ENCODE results near the gene POMP.

POMP gene

DNA sequence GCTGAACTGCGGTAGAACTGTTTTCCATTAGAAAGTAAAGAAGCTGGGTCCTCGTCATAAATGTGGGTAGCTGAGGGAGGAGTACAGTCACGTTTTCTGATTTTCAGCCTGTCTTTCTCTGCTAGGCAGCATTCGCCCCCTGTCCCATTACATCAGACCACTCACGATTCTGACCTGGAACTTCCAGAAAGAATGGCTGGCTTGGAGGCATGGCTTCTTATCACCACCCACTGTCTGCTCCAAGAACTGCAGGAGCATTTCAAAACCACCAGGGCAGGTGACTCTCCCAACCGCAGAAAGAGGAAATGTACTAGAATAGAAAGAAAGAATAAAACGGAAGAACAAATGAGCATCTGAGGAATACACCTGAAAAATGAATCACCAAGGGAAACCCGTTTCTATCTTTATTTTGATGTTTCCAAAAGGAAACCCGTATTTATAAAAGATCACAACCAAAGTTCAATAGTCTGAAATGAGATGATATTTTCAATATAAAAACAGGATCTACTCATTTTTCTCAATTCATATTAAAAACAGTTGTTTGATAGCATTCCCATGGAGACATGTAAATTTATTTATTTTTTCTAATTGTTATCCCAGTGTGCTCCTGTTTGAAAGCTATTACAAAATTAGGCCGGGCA is 22.1 kb upstream of the POMP start:
- no peak for TF ChIP-seq EZH2 (IDR thresholded peaks at IDR 0.05; ENCODE audit: borderline replicate concordance, low read depth, low read length, severe bottlenecking)
- TF ChIP-seq, protein P1, sequence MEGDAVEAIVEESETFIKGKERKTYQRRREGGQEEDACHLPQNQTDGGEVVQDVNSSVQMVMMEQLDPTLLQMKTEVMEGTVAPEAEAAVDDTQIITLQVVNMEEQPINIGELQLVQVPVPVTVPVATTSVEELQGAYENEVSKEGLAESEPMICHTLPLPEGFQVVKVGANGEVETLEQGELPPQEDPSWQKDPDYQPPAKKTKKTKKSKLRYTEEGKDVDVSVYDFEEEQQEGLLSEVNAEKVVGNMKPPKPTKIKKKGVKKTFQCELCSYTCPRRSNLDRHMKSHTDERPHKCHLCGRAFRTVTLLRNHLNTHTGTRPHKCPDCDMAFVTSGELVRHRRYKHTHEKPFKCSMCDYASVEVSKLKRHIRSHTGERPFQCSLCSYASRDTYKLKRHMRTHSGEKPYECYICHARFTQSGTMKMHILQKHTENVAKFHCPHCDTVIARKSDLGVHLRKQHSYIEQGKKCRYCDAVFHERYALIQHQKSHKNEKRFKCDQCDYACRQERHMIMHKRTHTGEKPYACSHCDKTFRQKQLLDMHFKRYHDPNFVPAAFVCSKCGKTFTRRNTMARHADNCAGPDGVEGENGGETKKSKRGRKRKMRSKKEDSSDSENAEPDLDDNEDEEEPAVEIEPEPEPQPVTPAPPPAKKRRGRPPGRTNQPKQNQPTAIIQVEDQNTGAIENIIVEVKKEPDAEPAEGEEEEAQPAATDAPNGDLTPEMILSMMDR (IDR thresholded peaks at IDR 0.05; ENCODE audit: borderline replicate concordance, extremely low read depth, low read length, poor library complexity, severe bottlenecking), result peak; percentile 96
- H3K4me1 ChIP-seq (ENCODE audit: insufficient read depth, low read length), result peaks cover 22% of the 10 kb centered on the region
- no peak overlapping the region for H3K9ac ChIP-seq (ENCODE audit: low read depth, low read length)
- peak overlapping the region; percentile 55 for H3K4me2 ChIP-seq (ENCODE audit: insufficient read depth, low read length)
- no peak overlapping the region for H3K27ac ChIP-seq (ENCODE audit: low read length)
- no peaks in the 10 kb centered on the region for H4K20me1 ChIP-seq (ENCODE audit: insufficient read depth, low read length)
- H3K27me3 ChIP-seq (ENCODE audit: insufficient read depth, low read length, poor library complexity), result no peaks in the 10 kb centered on the region
- H3K79me2 ChIP-seq (ENCODE audit: insufficient read depth, low read length), result no peaks in the 10 kb centered on the region
- no peak overlapping the region for H2AFZ ChIP-seq (ENCODE audit: low read depth, low read length)
- H3K36me3 ChIP-seq (ENCODE audit: insufficient read depth, low read length), result no peaks in the 10 kb centered on the region
- ATAC-seq (ENCODE audit: insufficient read depth, low read depth), result peak; percentile 97
- H3K9me3 ChIP-seq (ENCODE audit: insufficient read depth, low read length, severe bottlenecking), result no peaks in the 10 kb centered on the region
- DNase-seq, result peak; percentile 80
- no peak overlapping the region for H3K4me3 ChIP-seq (ENCODE audit: low read depth in 1 of 2, low read length in 2 of 2)

DNA sequence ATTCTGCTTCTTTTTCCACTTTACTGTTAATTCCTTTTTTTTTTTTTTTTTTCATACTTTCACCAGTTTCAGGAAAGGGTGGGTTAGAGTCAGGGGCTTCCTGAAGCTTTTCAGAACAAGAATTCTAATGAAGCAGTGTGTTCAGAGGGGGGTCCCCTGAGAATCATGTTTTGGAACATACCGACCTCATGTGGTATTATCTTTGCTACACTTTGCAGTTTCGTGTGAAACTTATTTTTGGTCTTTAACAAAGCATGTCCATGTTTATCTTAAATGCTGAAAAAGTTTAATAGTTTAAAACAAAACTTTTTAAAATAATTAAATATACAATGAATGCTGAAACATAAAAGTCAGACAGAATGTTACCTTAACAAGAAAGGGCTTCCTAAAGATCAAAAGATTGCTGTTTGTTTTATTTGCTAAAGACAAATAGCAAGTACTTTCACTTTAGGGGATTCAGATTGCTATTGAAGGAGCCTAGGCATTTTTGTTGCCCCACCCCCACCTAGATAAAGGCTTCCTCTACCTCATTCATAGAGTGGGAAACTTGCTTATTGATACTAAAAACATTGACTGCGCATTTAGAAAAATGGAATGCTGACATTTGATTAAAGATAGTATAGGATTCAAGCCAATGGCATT is 21.1 kb upstream of the POMP start:
- Histone ChIP-seq H3K36me3 (ENCODE audit: insufficient read depth, low read length) (no peaks in the 10 kb centered on the region), H3K27ac (ENCODE audit: low read length) (no peak overlapping the region; the same call in 1 of the 2 replicates), H3K4me3 (ENCODE audit: low read depth in 1 of 2, low read length in 2 of 2) (peak overlapping the region in 1 of 2 experiments; percentile 3; a peak in 1 of 4 replicates), H3K79me2 (ENCODE audit: insufficient read depth, low read length) (no peaks in the 10 kb centered on the region), H3K27me3 (ENCODE audit: insufficient read depth, low read length, poor library complexity) (no peaks in the 10 kb centered on the region), H3K9me3 (ENCODE audit: insufficient read depth, low read length, severe bottlenecking) (no peaks in the 10 kb centered on the region), H3K4me1 (ENCODE audit: insufficient read depth, low read length) (peaks cover 22% of the 10 kb centered on the region), H4K20me1 (ENCODE audit: insufficient read depth, low read length) (no peaks in the 10 kb centered on the region), H2AFZ (ENCODE audit: low read depth, low read length) (peak overlapping the region; percentile 1; the same call in 1 of the 2 replicates), H3K9ac (ENCODE audit: low read depth, low read length) (0 out of 2 replicates have a peak overlapping the region, but pooled peaks have one; percentile 18), H3K4me2 (ENCODE audit: insufficient read depth, low read length) (peak overlapping the region; percentile 55)
- peak; percentile 56 for DNase-seq
- peak; percentile 67 for ATAC-seq (ENCODE audit: insufficient read depth, low read depth)
- no peak for TF ChIP-seq EZH2 (IDR thresholded peaks at IDR 0.05; ENCODE audit: borderline replicate concordance, low read depth, low read length, severe bottlenecking)
- TF ChIP-seq, protein P1 (IDR thresholded peaks at IDR 0.05; ENCODE audit: borderline replicate concordance, extremely low read depth, low read length, poor library complexity, severe bottlenecking), result peak; percentile 23

DNA sequence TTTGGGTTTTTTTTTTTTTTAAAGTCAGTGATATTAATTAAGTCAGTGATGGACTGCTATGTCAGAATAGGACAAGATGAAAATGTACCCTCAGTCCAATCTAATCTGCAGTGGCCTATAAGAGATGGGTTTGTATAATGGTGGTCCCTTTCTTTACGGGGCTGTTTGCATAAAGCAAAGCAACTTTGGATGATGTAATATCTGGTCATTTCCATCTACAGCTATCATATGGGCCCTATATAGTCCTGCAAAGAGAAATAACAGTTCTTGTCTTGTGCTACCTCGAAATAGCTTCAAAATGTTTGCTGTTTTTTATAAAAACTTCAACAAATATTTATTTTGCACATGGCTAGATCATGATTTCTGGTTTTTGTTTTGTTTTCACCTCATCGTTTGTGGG is 20.2 kb upstream of the POMP start:
- Histone ChIP-seq H3K4me1 (ENCODE audit: insufficient read depth, low read length) (peaks cover 22% of the 10 kb centered on the region), H2AFZ (ENCODE audit: low read depth, low read length) (no peak overlapping the region), H3K27me3 (ENCODE audit: insufficient read depth, low read length, poor library complexity) (no peaks in the 10 kb centered on the region), H3K9me3 (ENCODE audit: insufficient read depth, low read length, severe bottlenecking) (no peaks in the 10 kb centered on the region), H4K20me1 (ENCODE audit: insufficient read depth, low read length) (no peaks in the 10 kb centered on the region), H3K9ac (ENCODE audit: low read depth, low read length) (no peak overlapping the region), H3K27ac (ENCODE audit: low read length) (no peak overlapping the region), H3K4me2 (ENCODE audit: insufficient read depth, low read length) (no peak overlapping the region), H3K79me2 (ENCODE audit: insufficient read depth, low read length) (no peaks in the 10 kb centered on the region), H3K36me3 (ENCODE audit: insufficient read depth, low read length) (no peaks in the 10 kb centered on the region), H3K4me3 (ENCODE audit: low read depth in 1 of 2, low read length in 2 of 2) (no peak overlapping the region)
- TF ChIP-seq EZH2 (IDR thresholded peaks at IDR 0.05; ENCODE audit: borderline replicate concordance, low read depth, low read length, severe bottlenecking), result no peak
- TF ChIP-seq, protein P1 (IDR thresholded peaks at IDR 0.05; ENCODE audit: borderline replicate concordance, extremely low read depth, low read length, poor library complexity, severe bottlenecking), result no peak
- no peak for ATAC-seq (ENCODE audit: insufficient read depth, low read depth)
- DNase-seq, result no peak

Data from DND-41 (cell line).